ENCODE measurements around the gene F8. TPM values are rescaled to one million over a fixed set of nuclear protein-coding genes. Genes with fewer than 3 reads are reported as not detected.

The F8 gene
- total RNA-seq, 1 donor from 2014 or later = 37.5 TPM

GRCh38 chrX:155056471-155056870 is 33.9 kb upstream of the F8 start:
- intact Hi-C loops (cut with DNase I) = no loop called here
- H3K4me3 ChIP-seq = no peak overlapping the region
- TF ChIP-seq CTCF (IDR thresholded peaks at IDR 0.05) = no peak
- ATAC-seq = no peak
- no peaks in the 10 kb centered on the region for H3K9me3 ChIP-seq
- no peak overlapping the region for H3K27ac ChIP-seq
- no peak for DNase-seq
- H3K36me3 ChIP-seq = peaks cover 22% of the 10 kb centered on the region
- no peaks in the 10 kb centered on the region for H3K4me1 ChIP-seq
- H3K27me3 ChIP-seq (ENCODE audit: low read depth) = no peaks in the 10 kb centered on the region

GRCh38 chrX:155055494-155055893 is 33.0 kb upstream of the F8 start:
- ATAC-seq = no peak
- Histone ChIP-seq H3K27me3 (ENCODE audit: low read depth) (no peaks in the 10 kb centered on the region), H3K4me3 (no peak overlapping the region), H3K36me3 (peaks cover 16% of the 10 kb centered on the region), H3K4me1 (no peaks in the 10 kb centered on the region), H3K27ac (no peak overlapping the region), H3K9me3 (no peaks in the 10 kb centered on the region)
- DNase-seq = no peak
- intact Hi-C loops (cut with DNase I) = no loop called here
- no peak for TF ChIP-seq CTCF (IDR thresholded peaks at IDR 0.05)

GRCh38 chrX:155054255-155054654 is 31.7 kb upstream of the F8 start:
- TF ChIP-seq CTCF (IDR thresholded peaks at IDR 0.05) = no peak
- Histone ChIP-seq H3K4me3 (no peak overlapping the region), H3K27me3 (ENCODE audit: low read depth) (no peaks in the 10 kb centered on the region), H3K9me3 (no peaks in the 10 kb centered on the region), H3K27ac (no peak overlapping the region), H3K36me3 (peaks cover 16% of the 10 kb centered on the region), H3K4me1 (no peaks in the 10 kb centered on the region)
- DNase-seq (no peak), ATAC-seq (no peak)
- intact Hi-C loops (cut with DNase I) = no loop called here

GRCh38 chrX:155053656-155054055 is 31.1 kb upstream of the F8 start:
- peaks cover 16% of the 10 kb centered on the region for H3K36me3 ChIP-seq
- no peaks in the 10 kb centered on the region for H3K9me3 ChIP-seq
- ATAC-seq = no peak
- H3K4me3 ChIP-seq = no peak overlapping the region
- intact Hi-C loops (cut with DNase I) = no loop called here
- no peak for TF ChIP-seq CTCF (IDR thresholded peaks at IDR 0.05)
- H3K27me3 ChIP-seq (ENCODE audit: low read depth) = no peaks in the 10 kb centered on the region
- DNase-seq = no peak
- H3K4me1 ChIP-seq = no peaks in the 10 kb centered on the region
- H3K27ac ChIP-seq = no peak overlapping the region

GRCh38 chrX:155052738-155053498 is 30.4 kb upstream of the F8 start:
- no peaks in the 10 kb centered on the region for H3K4me1 ChIP-seq
- TF ChIP-seq CTCF (IDR thresholded peaks at IDR 0.05) = no peak
- DNase-seq = no peak
- H3K4me3 ChIP-seq = no peak overlapping the region
- intact Hi-C loops (cut with DNase I) = no loop called here
- peaks cover 16% of the 10 kb centered on the region for H3K36me3 ChIP-seq
- H3K27ac ChIP-seq = no peak overlapping the region
- ATAC-seq = no peak
- H3K9me3 ChIP-seq = no peaks in the 10 kb centered on the region
- no peaks in the 10 kb centered on the region for H3K27me3 ChIP-seq (ENCODE audit: low read depth)

Measured in lower lobe of right lung (tissue), 2 donors.